GM12892 (cell line): ENCODE data around the gene ZFR.

Experiments
- POLR2A ChIP-seq: IDR thresholded peaks from 2 replicates; pipeline ENCODE4 v1.6.1; 2011; ENCODE audit warnings: low read depth, low read length, control low read depth
- POLR2AphosphoS5 ChIP-seq: IDR thresholded peaks from 2 replicates; pipeline ENCODE4 v1.6.1; 2011; ENCODE audit warnings: low read depth, low read length, control low read depth

DNA sequence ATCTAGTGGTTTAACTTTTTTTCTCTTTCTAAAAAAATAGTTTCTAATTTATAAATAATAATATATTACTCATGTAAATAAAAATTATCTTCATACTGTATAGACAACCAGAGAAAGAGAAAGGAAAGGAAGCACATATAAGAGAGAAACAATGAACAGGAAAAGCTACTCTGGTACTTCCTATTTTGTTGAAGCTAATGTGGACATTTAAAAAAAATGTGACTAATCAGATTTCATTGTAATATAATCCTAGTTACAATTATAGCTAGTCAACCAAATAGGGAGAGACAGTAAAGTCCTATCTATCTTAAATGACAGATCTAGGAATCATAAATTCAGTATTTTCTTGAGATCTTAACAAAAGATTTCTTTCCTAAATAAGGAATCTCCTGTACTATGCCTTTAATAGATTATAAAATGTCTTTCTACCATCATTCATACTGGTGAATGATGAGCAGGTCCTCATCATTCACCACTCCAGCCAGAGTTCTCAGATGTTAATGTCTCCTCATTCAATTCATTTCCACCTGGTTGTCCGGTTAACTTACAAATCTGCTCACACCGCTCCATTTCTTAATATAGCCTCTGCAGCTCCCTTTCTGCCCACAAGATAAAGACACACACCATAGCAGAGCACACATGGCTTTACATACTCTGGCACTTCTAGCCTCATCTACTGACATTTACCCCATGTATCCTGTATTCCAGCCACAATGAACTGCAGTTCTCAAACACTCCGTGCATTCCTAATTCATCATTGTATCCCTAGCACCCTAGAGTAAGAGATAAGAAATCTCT, 30.9 kb downstream of the ZFR start:
- no peak for TF ChIP-seq POLR2A
- TF ChIP-seq POLR2AphosphoS5: no peak
